ENCODE measurements around the gene RAMP3. TPM values are rescaled to one million over a fixed set of nuclear protein-coding genes. Genes with fewer than 3 reads are reported as not detected.
"Not testable (repeated sequence)": the region's sequence is repeated elsewhere in the genome, so short reads cannot be mapped to it uniquely, and the experiment has no call there.

The RAMP3 gene
- total RNA-seq, 1 experiment from 2014 or later = not detected

GRCh38 chr7:45112648-45113047, 44.9 kb upstream of the RAMP3 start:
- peak overlapping the region; percentile 86 for H3K4me3 ChIP-seq (ENCODE audit: low read depth, low read length, poor library complexity, severe bottlenecking)
- peaks cover 4% of the 10 kb centered on the region for H3K27me3 ChIP-seq (replicated peaks; ENCODE audit: insufficient read depth, low read depth, low read length, poor library complexity)
- TF ChIP-seq EZH2 (IDR thresholded peaks at IDR 0.05; ENCODE audit: borderline replicate concordance, low read depth, low read length, poor library complexity, severe bottlenecking) = no peak
- TF ChIP-seq, protein P1, sequence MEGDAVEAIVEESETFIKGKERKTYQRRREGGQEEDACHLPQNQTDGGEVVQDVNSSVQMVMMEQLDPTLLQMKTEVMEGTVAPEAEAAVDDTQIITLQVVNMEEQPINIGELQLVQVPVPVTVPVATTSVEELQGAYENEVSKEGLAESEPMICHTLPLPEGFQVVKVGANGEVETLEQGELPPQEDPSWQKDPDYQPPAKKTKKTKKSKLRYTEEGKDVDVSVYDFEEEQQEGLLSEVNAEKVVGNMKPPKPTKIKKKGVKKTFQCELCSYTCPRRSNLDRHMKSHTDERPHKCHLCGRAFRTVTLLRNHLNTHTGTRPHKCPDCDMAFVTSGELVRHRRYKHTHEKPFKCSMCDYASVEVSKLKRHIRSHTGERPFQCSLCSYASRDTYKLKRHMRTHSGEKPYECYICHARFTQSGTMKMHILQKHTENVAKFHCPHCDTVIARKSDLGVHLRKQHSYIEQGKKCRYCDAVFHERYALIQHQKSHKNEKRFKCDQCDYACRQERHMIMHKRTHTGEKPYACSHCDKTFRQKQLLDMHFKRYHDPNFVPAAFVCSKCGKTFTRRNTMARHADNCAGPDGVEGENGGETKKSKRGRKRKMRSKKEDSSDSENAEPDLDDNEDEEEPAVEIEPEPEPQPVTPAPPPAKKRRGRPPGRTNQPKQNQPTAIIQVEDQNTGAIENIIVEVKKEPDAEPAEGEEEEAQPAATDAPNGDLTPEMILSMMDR (conservative IDR thresholded peaks at IDR 0.05; ENCODE audit: low read depth, low read length) = no peak
- DNase-seq (ENCODE audit: low spot score) = no peak
- no peaks in the 10 kb centered on the region for H3K9me3 ChIP-seq (ENCODE audit: low read depth, low read length, poor library complexity, severe bottlenecking)
- H3K36me3 ChIP-seq (ENCODE audit: insufficient read depth, low read length, poor library complexity, severe bottlenecking) = peaks cover 18% of the 10 kb centered on the region
- no TSS peak for BruUV-seq (replicated peaks)
- CTCF ChIA-PET = no interaction called here
- POLR2A ChIA-PET (ENCODE audit: low non-redundant PET) = no interaction called here
- no peak overlapping the region for H3K27ac ChIP-seq (ENCODE audit: low read depth, low read length, poor library complexity, severe bottlenecking)
- peaks cover 7% of the 10 kb centered on the region for H3K4me1 ChIP-seq (ENCODE audit: insufficient read depth, low read length, poor library complexity, severe bottlenecking)
- intact Hi-C loops (cut with micrococcal nuclease; ENCODE audit: unreplicated experiment) = loop anchor here (2.0 to 5.0 kb wide), 2 partner anchors 24 to 115 kb away; no protein-coding TSS in a partner anchor

DNA sequence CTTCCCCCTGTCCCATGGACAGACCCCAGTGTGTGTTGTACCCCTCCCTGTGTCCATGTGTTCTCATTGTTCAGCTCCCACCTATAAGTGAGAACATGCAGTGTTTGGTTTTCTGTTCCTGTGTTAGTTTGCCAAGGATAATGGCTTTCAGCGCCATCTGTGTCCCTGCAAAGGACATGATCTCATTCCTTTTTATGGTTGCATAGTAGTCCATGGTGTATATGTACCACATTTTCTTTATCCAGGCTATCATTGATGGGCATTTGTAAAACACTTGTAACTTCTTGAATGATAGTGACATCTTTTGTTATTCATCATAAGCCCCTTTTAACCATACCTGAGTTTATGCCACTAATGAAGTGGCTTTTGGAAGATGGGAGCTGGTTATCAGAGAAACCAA, 43.3 kb upstream of the RAMP3 start:
- intact Hi-C loops (cut with micrococcal nuclease; ENCODE audit: unreplicated experiment) = loop anchor here (5.0 kb wide), 1 partner anchor 117 kb away; no protein-coding TSS in a partner anchor
- BruUV-seq (replicated peaks); H3K4me3 ChIP-seq (ENCODE audit: low read depth, low read length, poor library complexity, severe bottlenecking); DNase-seq (ENCODE audit: low spot score); H3K27me3 ChIP-seq (replicated peaks; ENCODE audit: insufficient read depth, low read depth, low read length, poor library complexity); H3K36me3 ChIP-seq (ENCODE audit: insufficient read depth, low read length, poor library complexity, severe bottlenecking); POLR2A ChIA-PET (ENCODE audit: low non-redundant PET); H3K4me1 ChIP-seq (ENCODE audit: insufficient read depth, low read length, poor library complexity, severe bottlenecking); H3K9me3 ChIP-seq (ENCODE audit: low read depth, low read length, poor library complexity, severe bottlenecking); H3K27ac ChIP-seq (ENCODE audit: low read depth, low read length, poor library complexity, severe bottlenecking); CTCF ChIA-PET: not testable (repeated sequence)

- H3K9me3 ChIP-seq (ENCODE audit: low read depth, low read length, poor library complexity, severe bottlenecking) = no peaks in the 10 kb centered on the region
- DNase-seq (ENCODE audit: low spot score) = no peak
- no peak overlapping the region for H3K27ac ChIP-seq (ENCODE audit: low read depth, low read length, poor library complexity, severe bottlenecking)
- ChIA-PET POLR2A (ENCODE audit: low non-redundant PET) (no interaction called here), CTCF (no interaction called here)
- BruUV-seq (replicated peaks) = no TSS peak
- H3K4me1 ChIP-seq (ENCODE audit: insufficient read depth, low read length, poor library complexity, severe bottlenecking) = no peaks in the 10 kb centered on the region
- TF ChIP-seq EZH2 (IDR thresholded peaks at IDR 0.05; ENCODE audit: borderline replicate concordance, low read depth, low read length, poor library complexity, severe bottlenecking) = no peak
- TF ChIP-seq, protein P1 (conservative IDR thresholded peaks at IDR 0.05; ENCODE audit: low read depth, low read length) = no peak
- peaks cover 4% of the 10 kb centered on the region for H3K27me3 ChIP-seq (replicated peaks; ENCODE audit: insufficient read depth, low read depth, low read length, poor library complexity)
- intact Hi-C loops (cut with micrococcal nuclease; ENCODE audit: unreplicated experiment) = loop anchor here (5.0 kb wide), 1 partner anchor 118 kb away; no protein-coding TSS in a partner anchor
- H3K36me3 ChIP-seq (ENCODE audit: insufficient read depth, low read length, poor library complexity, severe bottlenecking) = no peaks in the 10 kb centered on the region
- H3K4me3 ChIP-seq (ENCODE audit: low read depth, low read length, poor library complexity, severe bottlenecking) = no peak overlapping the region
Observed at GRCh38 chr7:45114926-45115325, 42.7 kb upstream of the RAMP3 start.

DNA sequence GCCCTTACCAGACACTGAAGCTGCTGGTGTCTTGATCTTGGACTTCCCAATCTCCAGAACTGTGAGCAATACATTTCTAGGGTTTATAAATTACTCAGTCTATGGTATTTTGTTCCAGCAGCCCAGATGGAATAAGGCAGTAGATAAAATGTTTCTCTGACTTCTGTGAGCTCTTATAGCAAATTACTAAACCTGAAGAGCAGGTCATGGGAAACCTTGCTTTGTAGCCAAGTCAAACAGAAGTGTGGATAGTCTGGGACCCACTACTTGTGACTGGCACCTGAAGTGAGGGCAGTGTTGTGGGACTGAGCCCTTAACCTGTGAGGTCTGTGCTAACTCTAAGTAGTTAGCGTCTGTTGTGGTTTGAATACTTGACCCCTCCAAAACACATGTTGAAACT, 41.5 kb upstream of the RAMP3 start:
- Histone ChIP-seq H3K4me1 (ENCODE audit: insufficient read depth, low read length, poor library complexity, severe bottlenecking) (no peaks in the 10 kb centered on the region), H3K4me3 (ENCODE audit: low read depth, low read length, poor library complexity, severe bottlenecking) (no peak overlapping the region), H3K27ac (ENCODE audit: low read depth, low read length, poor library complexity, severe bottlenecking) (no peak overlapping the region), H3K9me3 (ENCODE audit: low read depth, low read length, poor library complexity, severe bottlenecking) (no peaks in the 10 kb centered on the region), H3K27me3 (replicated peaks; ENCODE audit: insufficient read depth, low read depth, low read length, poor library complexity) (peaks cover 4% of the 10 kb centered on the region), H3K36me3 (ENCODE audit: insufficient read depth, low read length, poor library complexity, severe bottlenecking) (no peaks in the 10 kb centered on the region)
- no peak for DNase-seq (ENCODE audit: low spot score)
- intact Hi-C loops (cut with micrococcal nuclease; ENCODE audit: unreplicated experiment) = no loop called here
- BruUV-seq (replicated peaks) = no TSS peak
- TF ChIP-seq EZH2 (IDR thresholded peaks at IDR 0.05; ENCODE audit: borderline replicate concordance, low read depth, low read length, poor library complexity, severe bottlenecking) = no peak
- TF ChIP-seq, protein P1 (conservative IDR thresholded peaks at IDR 0.05; ENCODE audit: low read depth, low read length) = no peak
- ChIA-PET POLR2A (ENCODE audit: low non-redundant PET) (no interaction called here), CTCF (no interaction called here)
